IPS-11a (cell line): ENCODE measurements around the gene ACVR1C.

Experiments used
- H3K4me3 ChIP-seq: one replicate; pipeline ENCODE4 v1.5.1; 2013; ENCODE audit warnings: low read depth, low read length, control low read depth

The ACVR1C gene

GRCh38 chr2:157628477-157629415 lies at the start of gene ACVR1C:
Gene ACVR1C (minus strand): TSS chr2:157628864. CDS start chr2:157628644, 220 bp downstream.
- peak within 1 kb of the TSS; percentile 53 for H3K4me3 ChIP-seq

GRCh38 chr2:157677941-157678340 lies 49.3 kb upstream of the ACVR1C start:
- H3K4me3 ChIP-seq: no peak overlapping the region

GRCh38 chr2:157672129-157672528 lies 43.5 kb upstream of the ACVR1C start:
- H3K4me3 ChIP-seq: no peak overlapping the region

- H3K4me3 ChIP-seq: no peak overlapping the region
Observed at GRCh38 chr2:157662401-157662800, 33.7 kb upstream of the ACVR1C start.

- H3K4me3 ChIP-seq: no peak overlapping the region
Observed at GRCh38 chr2:157661776-157662175, 33.1 kb upstream of the ACVR1C start.

- no peak overlapping the region for H3K4me3 ChIP-seq
Observed at GRCh38 chr2:157657858-157658257, 29.2 kb upstream of the ACVR1C start.

- no peak overlapping the region for H3K4me3 ChIP-seq
Observed at GRCh38 chr2:157657101-157657500, 28.4 kb upstream of the ACVR1C start.

- H3K4me3 ChIP-seq: no peak overlapping the region
Observed at GRCh38 chr2:157644776-157645175, 16.1 kb upstream of the ACVR1C start.

GRCh38 chr2:157631861-157632260 lies 3.2 kb upstream of the ACVR1C start:
- H3K4me3 ChIP-seq: no peak overlapping the region

- peak overlapping the region; percentile 39 for H3K4me3 ChIP-seq
Observed at GRCh38 chr2:157627594-157628476, 829 bp downstream of the ACVR1C start.

- no peak overlapping the region for H3K4me3 ChIP-seq
Observed at GRCh38 chr2:157625296-157625695, 3.4 kb downstream of the ACVR1C start.

GRCh38 chr2:157620956-157621355 lies 7.7 kb downstream of the ACVR1C start:
- H3K4me3 ChIP-seq: no peak overlapping the region

- H3K4me3 ChIP-seq: no peak overlapping the region
Observed at GRCh38 chr2:157611726-157612125, 16.9 kb downstream of the ACVR1C start.

- H3K4me3 ChIP-seq: no peak overlapping the region
Observed at GRCh38 chr2:157611110-157611509, 17.6 kb downstream of the ACVR1C start.

GRCh38 chr2:157606534-157606933 lies 22.1 kb downstream of the ACVR1C start:
- no peak overlapping the region for H3K4me3 ChIP-seq

GRCh38 chr2:157603198-157603597 lies 25.5 kb downstream of the ACVR1C start:
- no peak overlapping the region for H3K4me3 ChIP-seq

- no peak overlapping the region for H3K4me3 ChIP-seq
Observed at GRCh38 chr2:157601807-157602206, 26.9 kb downstream of the ACVR1C start.

GRCh38 chr2:157596992-157597681 lies 31.5 kb downstream of the ACVR1C start:
- no peak overlapping the region for H3K4me3 ChIP-seq

- no peak overlapping the region for H3K4me3 ChIP-seq
Observed at GRCh38 chr2:157593411-157593810, 35.3 kb downstream of the ACVR1C start.

- no peak overlapping the region for H3K4me3 ChIP-seq
Observed at GRCh38 chr2:157592948-157593347, 35.7 kb downstream of the ACVR1C start.

- no peak overlapping the region for H3K4me3 ChIP-seq
Observed at GRCh38 chr2:157592374-157592773, 36.3 kb downstream of the ACVR1C start.
